Measurements from ENCODE around the gene ZP3. TPM values are rescaled to one million over a fixed set of nuclear protein-coding genes. Genes with fewer than 3 reads are reported as not detected.

ZP3 gene
- total and polyA plus RNA-seq, 2 of the 8 experiments (the other 6 are each of a cell fraction or from before 2014, with no cell fraction given), result 1.5 to 2.4 TPM

DNA sequence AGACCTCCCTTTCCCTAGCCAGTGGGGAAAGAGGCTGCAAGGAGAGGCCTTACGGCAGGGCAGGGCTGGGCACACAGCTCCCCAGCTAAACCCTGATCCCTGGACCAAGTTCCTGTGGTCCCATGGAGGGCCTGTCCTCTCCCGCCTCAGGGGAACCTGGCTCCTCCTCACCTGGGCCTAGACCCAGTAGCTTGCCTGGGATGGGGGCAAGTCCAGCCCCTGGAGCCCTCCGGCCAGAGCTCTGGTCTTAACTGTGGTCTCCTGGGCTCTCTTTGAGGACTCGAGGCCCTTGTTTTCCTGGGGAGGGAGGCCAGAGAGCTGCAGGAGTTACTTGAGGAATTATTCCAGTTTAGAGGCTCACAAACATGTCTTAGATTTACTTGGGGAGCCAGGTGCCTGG, 1.5 kb downstream of the ZP3 start:
- WGBS, 2 experiments (ENCODE audit: extremely low coverage in 1 of 2, insufficient coverage in 1 of 2, insufficient read length in 1 of 2, insufficient replicate concordance in 2 of 2, low coverage in 1 of 2, low lambda C conversion rate in 2 of 2, missing lambda C conversion rate in 1 of 2), result 88% methylated on average over 4 of the region's 4 CpGs; no CpG with 5 or more reads in 1 of the 2 experiments
- CTCF ChIA-PET (ENCODE audit: partially characterized antibody), result interaction anchor here (0.7 kb wide), 1 partner anchor 182 kb away, joined by 3 read pairs; no protein-coding TSS in a partner anchor
- Histone ChIP-seq H3K56ac (replicated peaks; ENCODE audit: insufficient read length, low read depth, low read length) (no peak overlapping the region), H4K5ac (ENCODE audit: insufficient read length, low read depth, low read length) (no peak overlapping the region), H4K8ac (ENCODE audit: extremely low read depth, insufficient read depth, low read length) (no peak overlapping the region; the same call in 1 of the 2 replicates), H3K79me2 (ENCODE audit: control insufficient read depth in 1 of 2, insufficient read depth in 2 of 2, low read length in 2 of 2) (no peaks in the 10 kb centered on the region), H3K23me2 (ENCODE audit: low read depth, low read length) (no peaks in the 10 kb centered on the region), H4K91ac (replicated peaks; ENCODE audit: insufficient read length, low read length) (no peak overlapping the region), H2BK12ac (ENCODE audit: low read depth, low read length) (no peak overlapping the region), H3K27ac (ENCODE audit: low read depth, low read length) (no peak overlapping the region), H2BK20ac (ENCODE audit: low read length) (no peak overlapping the region), H3K18ac (ENCODE audit: extremely low read depth, low read length) (no peak overlapping the region), H3K9me3 (ENCODE audit: insufficient read depth in 2 of 2, low read depth in 1 of 2, low read length in 1 of 2) (no peaks in the 10 kb centered on the region), H2BK5ac (ENCODE audit: low read depth, low read length) (no peak overlapping the region), H3K4me2 (ENCODE audit: insufficient read depth in 1 of 2, low read depth in 2 of 2, low read length in 2 of 2) (no peak overlapping the region), H3K9ac (replicated peaks in 1 of 4; ENCODE audit: extremely low read depth in 1 of 4, low read depth in 3 of 4, low read length in 3 of 4) (no peak overlapping the region), H3K23ac (ENCODE audit: insufficient read length) (no peak overlapping the region), H2AK5ac (ENCODE audit: low read depth, low read length) (no peak overlapping the region), H2AFZ (ENCODE audit: low read length) (no peak overlapping the region), H3K36me3 (ENCODE audit: control insufficient read depth in 2 of 4, insufficient read depth in 4 of 4, low read length in 3 of 4) (no peaks in the 10 kb centered on the region), H3K27me3 (replicated peaks in 1 of 4; ENCODE audit: control insufficient read depth in 3 of 4, extremely low read depth in 1 of 4, insufficient read depth in 3 of 4, low read length in 3 of 4) (no peaks in the 10 kb centered on the region), H3K4ac (replicated peaks; ENCODE audit: insufficient read length, low read depth, low read length) (no peak overlapping the region), H3K4me1 (replicated peaks in 1 of 4; ENCODE audit: control insufficient read depth in 3 of 4, insufficient read depth in 4 of 4, low read length in 3 of 4) (peaks cover 3 to 9% (median 5%) of the 10 kb centered on the region in 4 experiments), H2BK15ac (ENCODE audit: low read length) (0 out of 2 replicates have a peak overlapping the region, but pooled peaks have one; percentile 61), H4K20me1 (replicated peaks in 1 of 2; ENCODE audit: control insufficient read depth in 1 of 2, insufficient read depth in 2 of 2, low read length in 2 of 2) (no peaks in the 10 kb centered on the region), H2BK120ac (replicated peaks; ENCODE audit: low read depth, low read length) (no peak overlapping the region), H3K14ac (ENCODE audit: insufficient read length) (no peak overlapping the region), H3K4me3 (ENCODE audit: extremely low read depth in 1 of 4, insufficient read depth in 2 of 4, low read depth in 3 of 4, low read length in 4 of 4) (no peak overlapping the region), H3K79me1 (ENCODE audit: low read depth, low read length) (no peaks in the 10 kb centered on the region; the same call in 1 of the 2 replicates)
- no peak for TF ChIP-seq PHF8 (conservative IDR thresholded peaks at IDR 0.05; ENCODE audit: low read depth, low read length)
- TF ChIP-seq CHD2 (IDR thresholded peaks at IDR 0.05; ENCODE audit: low read length), result no peak
- TF ChIP-seq BRCA1 (IDR thresholded peaks at IDR 0.05; ENCODE audit: low read depth, low read length), result no peak
- TF ChIP-seq SAP30 (IDR thresholded peaks at IDR 0.05; ENCODE audit: insufficient read depth, insufficient replicate concordance, low read length), result no peak
- no peak for TF ChIP-seq CTBP2 (IDR thresholded peaks at IDR 0.05; ENCODE audit: borderline replicate concordance, insufficient read depth, insufficient read length, low read length)
- no peak for TF ChIP-seq KDM1A (IDR thresholded peaks at IDR 0.05; ENCODE audit: borderline replicate concordance, low read length)
- TF ChIP-seq SIRT6 (IDR thresholded peaks at IDR 0.05; ENCODE audit: low read length), result no peak
- POLR2A ChIA-PET (ENCODE audit: partially characterized antibody), result interaction anchor here (0.7 kb wide), 1 partner anchor 20 kb away, joined by 4 read pairs; no protein-coding TSS in a partner anchor
- FAIRE-seq (no peak), DNase-seq (ENCODE audit: low read depth in 1 of 2, low spot score in 2 of 2) (no peak)
